AG09309 (cell line): ENCODE results near the gene LYZL1.

Source experiments
- DNase-seq: peaks from one replicate; pipeline ENCODE4 v3.0.0-alpha.2; 2010; ENCODE audit warnings: low read depth
- H3K4me3 ChIP-seq: 2 replicates; pipeline ENCODE4 v1.5.1; 2011; ENCODE audit warnings: mild to moderate bottlenecking, low read depth, low read length, moderate library complexity; ENCODE audit not compliant: control insufficient read depth
- CTCF ChIP-seq: IDR thresholded peaks from 2 replicates; pipeline ENCODE4 v1.5.1; 2011; ENCODE audit warnings: mild to moderate bottlenecking, low read depth, low read length, inconsistent platforms; ENCODE audit not compliant: insufficient read depth, control insufficient read depth; ENCODE audit errors: missing control alignments

LYZL1 gene

GRCh38 chr10:29344073-29344820 is 55.4 kb downstream of the LYZL1 start:
- DNase-seq: peak; percentile 21
- H3K4me3 ChIP-seq: no peak overlapping the region
- no peak for TF ChIP-seq CTCF

GRCh38 chr10:29345144-29345909 is 56.5 kb downstream of the LYZL1 start:
- no peak overlapping the region for H3K4me3 ChIP-seq
- no peak for TF ChIP-seq CTCF
- no peak for DNase-seq

GRCh38 chr10:29345910-29346209 is 57.0 kb downstream of the LYZL1 start:
- H3K4me3 ChIP-seq: no peak overlapping the region
- DNase-seq: no peak
- TF ChIP-seq CTCF: no peak

- H3K4me3 ChIP-seq: no peak overlapping the region
Measured at GRCh38 chr10:29346296-29347001, 57.6 kb downstream of the LYZL1 start.

GRCh38 chr10:29348836-29349235 is 60.0 kb downstream of the LYZL1 start:
- H3K4me3 ChIP-seq: no peak overlapping the region
- TF ChIP-seq CTCF: no peak
- no peak for DNase-seq

More at GRCh38 chr10:29346296-29347001, 57.6 kb downstream of the LYZL1 start:
- TF ChIP-seq CTCF: no peak
- no peak for DNase-seq

- H3K4me3 ChIP-seq: no peak overlapping the region
- TF ChIP-seq CTCF: no peak
Measured at GRCh38 chr10:29353305-29353704, 64.4 kb downstream of the LYZL1 start.

More at GRCh38 chr10:29353305-29353704, 64.4 kb downstream of the LYZL1 start:
- no peak for DNase-seq
